Measurements from ENCODE around the gene ING2.

Gene ING2

GRCh38 chr4:183499801-183500200, 5.1 kb upstream of the ING2 start:
- TF ChIP-seq CTCF (IDR thresholded peaks at IDR 0.05; ENCODE audit: control insufficient read depth, insufficient read depth, low read depth, low read length, missing control alignments) = no peak
- no peak overlapping the region for H3K4me3 ChIP-seq (ENCODE audit: control insufficient read depth, low read depth, low read length)
- no peak for DNase-seq (ENCODE audit: low read depth)

- H3K4me3 ChIP-seq (ENCODE audit: control insufficient read depth, low read depth, low read length) = peak overlapping the region; percentile 83
- no peak for TF ChIP-seq CTCF (IDR thresholded peaks at IDR 0.05; ENCODE audit: control insufficient read depth, insufficient read depth, low read depth, low read length, missing control alignments)
- DNase-seq (ENCODE audit: low read depth) = no peak
These were observed 1.3 kb upstream of the ING2 start for GRCh38 chr4:183503497-183504063.

- peak; percentile 38 for TF ChIP-seq CTCF (IDR thresholded peaks at IDR 0.05; ENCODE audit: control insufficient read depth, insufficient read depth, low read depth, low read length, missing control alignments)
- H3K4me3 ChIP-seq (ENCODE audit: control insufficient read depth, low read depth, low read length) = peak overlapping the region; percentile 83
- peak; percentile 89 for DNase-seq (ENCODE audit: low read depth)
These were observed 561 bp upstream of the ING2 start for GRCh38 chr4:183504064-183504929.

- peak overlapping the region; percentile 83 for H3K4me3 ChIP-seq (ENCODE audit: control insufficient read depth, low read depth, low read length)
- DNase-seq (ENCODE audit: low read depth) = no peak
These were observed 942 bp downstream of the ING2 start for GRCh38 chr4:183505611-183506388.

GRCh38 chr4:183506389-183506735, 1.5 kb downstream of the ING2 start:
- no peak for DNase-seq (ENCODE audit: low read depth)
- H3K4me3 ChIP-seq (ENCODE audit: control insufficient read depth, low read depth, low read length) = peak overlapping the region; percentile 83
- TF ChIP-seq CTCF (IDR thresholded peaks at IDR 0.05; ENCODE audit: control insufficient read depth, insufficient read depth, low read depth, low read length, missing control alignments) = no peak

More at GRCh38 chr4:183505611-183506388, 942 bp downstream of the ING2 start:
- no peak for TF ChIP-seq CTCF (IDR thresholded peaks at IDR 0.05; ENCODE audit: control insufficient read depth, insufficient read depth, low read depth, low read length, missing control alignments)

- no peak for TF ChIP-seq CTCF (IDR thresholded peaks at IDR 0.05; ENCODE audit: control insufficient read depth, insufficient read depth, low read depth, low read length, missing control alignments)
- H3K4me3 ChIP-seq (ENCODE audit: control insufficient read depth, low read depth, low read length) = no peak overlapping the region
- DNase-seq (ENCODE audit: low read depth) = no peak
These were observed 3.3 kb downstream of the ING2 start for GRCh38 chr4:183507925-183508696.
